A673 (cell line): ENCODE measurements around the gene KIAA1328. TPM values are rescaled to one million over a fixed set of nuclear protein-coding genes. Genes with fewer than 3 reads are reported as not detected.

Source experiments
- BruUV-seq: library from RNA; stranded (reverse); fragments of 400-500 nt; replicated peaks from 2 replicates; lab custom pipeline; 2021; lab: Mats Ljungman, UMichigan
- CTCF ChIA-PET: fragments of 300-600 bp; sonication (Branson Sonifier 250); formaldehyde crosslinking; loops from one replicate; lab custom pipeline; 2022; ENCODE audit warnings: antibody characterized with exemption; lab: Charles Lee
- POLR2A ChIA-PET: fragments of 300-600 bp; sonication (Branson Sonifier 250); formaldehyde crosslinking; loops from one replicate; lab custom pipeline; 2022; ENCODE audit warnings: antibody characterized with exemption; ENCODE audit not compliant: low non-redundant PET; lab: Charles Lee
- DNase-seq: peaks from one replicate; pipeline ENCODE4 v3.0.0-alpha.2; 2015; ENCODE audit warnings: low spot score
- H3K27ac ChIP-seq: fragments of 200-600 bp; sonication (generic); 2 replicates; pipeline ENCODE4 v1.5.1; 2016; ENCODE audit warnings: mixed run types, low read depth, mild to moderate bottlenecking, mixed read lengths, antibody characterized with exemption, low read length; ENCODE audit not compliant: poor library complexity, severe bottlenecking
- H3K27me3 ChIP-seq: fragments of 200-600 bp; sonication (generic); replicated peaks from 2 replicates; pipeline ENCODE4 v1.6.1; 2017; ENCODE audit warnings: mixed run types, low read depth, mild to moderate bottlenecking, mixed read lengths, antibody characterized with exemption, low read length; ENCODE audit not compliant: insufficient read depth, poor library complexity
- H3K36me3 ChIP-seq: fragments of 200-600 bp; sonication (generic); 2 replicates; pipeline ENCODE4 v1.6.1; 2016; ENCODE audit warnings: mixed run types, mild to moderate bottlenecking, mixed read lengths, antibody characterized with exemption, low read length; ENCODE audit not compliant: insufficient read depth, poor library complexity, severe bottlenecking
- H3K4me1 ChIP-seq: fragments of 200-600 bp; sonication (generic); 2 replicates; pipeline ENCODE4 v1.6.1; 2017; ENCODE audit warnings: mixed run types, mild to moderate bottlenecking, mixed read lengths, antibody characterized with exemption, low read length; ENCODE audit not compliant: insufficient read depth, poor library complexity, severe bottlenecking
- H3K4me3 ChIP-seq: fragments of 200-600 bp; sonication (generic); 2 replicates; pipeline ENCODE4 v1.5.1; 2016; ENCODE audit warnings: low read depth, mixed run types, mild to moderate bottlenecking, mixed read lengths, low read length; ENCODE audit not compliant: poor library complexity, severe bottlenecking
- H3K9me3 ChIP-seq: fragments of 200-600 bp; sonication (generic); 2 replicates; pipeline ENCODE4 v1.6.1; 2016; ENCODE audit warnings: mixed run types, low read depth, mild to moderate bottlenecking, mixed read lengths, antibody characterized with exemption, low read length; ENCODE audit not compliant: poor library complexity, severe bottlenecking
- CTCF ChIP-seq: fragments of 300-800, 200-600 bp; sonication (generic); conservative IDR thresholded peaks from 2 replicates; pipeline ENCODE4 v1.5.1; 2017; ENCODE audit warnings: low read depth, mild to moderate bottlenecking, antibody characterized with exemption, low read length, moderate library complexity, mixed read lengths
- EZH2 ChIP-seq: fragments of 200-600 bp; sonication (generic); IDR thresholded peaks from 2 replicates; pipeline ENCODE4 v1.6.1; 2017; ENCODE audit warnings: borderline replicate concordance, low read depth, mild to moderate bottlenecking, mixed read lengths, antibody characterized with exemption, low read length; ENCODE audit not compliant: poor library complexity, severe bottlenecking
- intact Hi-C: fragments of 100-400 bp; cut with micrococcal nuclease; formaldehyde crosslinking; loops from one replicate; pipeline ENCODE4 v1.10.0; 2022; ENCODE audit not compliant: unreplicated experiment
- total RNA-seq: library from RNA; stranded (reverse); gene quantifications from 2 replicates; pipeline ENCODE4 v1.2.3, GENCODE V29; 2021

The KIAA1328 gene
- total RNA-seq, 1 experiment from 2014 or later = 6.5 TPM

- TF ChIP-seq EZH2 = no peak
- TF ChIP-seq CTCF = no peak
- BruUV-seq = no TSS peak
- POLR2A ChIA-PET = no interaction called here
Observed at GRCh38 chr18:37249171-37249886, 420.4 kb downstream of the KIAA1328 start.

GRCh38 chr18:37249895-37250618 is 421.1 kb downstream of the KIAA1328 start:
- intact Hi-C loops = no loop called here
- H3K36me3 ChIP-seq = no peaks in the 10 kb centered on the region
- no peak overlapping the region for H3K27ac ChIP-seq
- ChIA-PET POLR2A (no interaction called here), CTCF (no interaction called here)
- peaks cover 8% of the 10 kb centered on the region for H3K27me3 ChIP-seq
- TF ChIP-seq CTCF (no peak), EZH2 (no peak)
- H3K9me3 ChIP-seq = no peaks in the 10 kb centered on the region
- no peaks in the 10 kb centered on the region for H3K4me1 ChIP-seq
- no peak overlapping the region for H3K4me3 ChIP-seq
- no peak for DNase-seq
- no TSS peak for BruUV-seq

More at GRCh38 chr18:37249171-37249886, 420.4 kb downstream of the KIAA1328 start:
- no peaks in the 10 kb centered on the region for H3K4me1 ChIP-seq
- H3K4me3 ChIP-seq = no peak overlapping the region
- H3K36me3 ChIP-seq = no peaks in the 10 kb centered on the region
- H3K27ac ChIP-seq = no peak overlapping the region
- CTCF ChIA-PET = no interaction called here
- peaks cover 1% of the 10 kb centered on the region for H3K27me3 ChIP-seq
- intact Hi-C loops = no loop called here
- no peaks in the 10 kb centered on the region for H3K9me3 ChIP-seq
- no peak for DNase-seq

GRCh38 chr18:37251679-37252078 is 422.8 kb downstream of the KIAA1328 start:
- TF ChIP-seq EZH2 (no peak), CTCF (no peak)
- Histone ChIP-seq H3K27me3 (peaks cover 23% of the 10 kb centered on the region), H3K4me3 (no peak overlapping the region), H3K36me3 (no peaks in the 10 kb centered on the region), H3K4me1 (no peaks in the 10 kb centered on the region), H3K27ac (no peak overlapping the region), H3K9me3 (no peaks in the 10 kb centered on the region)
- ChIA-PET POLR2A (no interaction called here), CTCF (no interaction called here)
- intact Hi-C loops = no loop called here
- DNase-seq = no peak
- no TSS peak for BruUV-seq
